HG03460 (cell line): Measurements from ENCODE around the gene NUP153.

Experiments
- ATAC-seq: cut with Tn5 transposase; IDR thresholded peaks from one replicate; pipeline ENCODE4 v1.9.1; 2021; ENCODE audit not compliant: unreplicated experiment

Gene NUP153

DNA sequence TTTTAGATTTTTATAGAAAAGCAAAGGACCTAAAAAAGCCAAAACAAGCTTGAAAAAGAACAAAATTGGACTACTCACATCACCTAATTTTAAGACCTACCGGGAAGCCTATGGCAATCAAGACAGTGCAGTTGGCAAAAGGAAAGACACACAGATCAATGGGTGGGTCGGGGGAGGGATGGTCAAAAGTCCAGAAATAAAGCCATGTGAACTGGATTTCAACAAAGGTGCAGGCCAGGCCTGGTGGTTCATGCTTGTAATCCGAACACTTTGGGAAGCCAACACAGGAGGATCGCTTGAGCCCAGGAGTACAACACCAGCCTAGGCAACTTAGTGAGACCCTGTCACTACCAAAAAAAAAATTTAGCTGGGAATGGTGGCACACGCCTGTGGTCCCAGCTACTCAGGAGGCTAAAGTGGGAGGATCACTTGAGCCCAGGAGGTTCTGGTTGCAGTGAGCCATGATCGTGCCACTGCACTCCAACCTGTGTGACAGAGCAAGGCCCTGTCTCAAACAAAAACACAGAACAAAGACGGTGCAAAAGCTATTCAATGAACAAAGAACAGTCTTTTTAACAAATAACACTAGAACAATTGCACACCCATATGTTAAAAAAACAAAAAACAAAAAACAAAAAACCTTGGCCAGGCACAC lies 34.5 kb downstream of the NUP153 start:
- no peak for ATAC-seq

DNA sequence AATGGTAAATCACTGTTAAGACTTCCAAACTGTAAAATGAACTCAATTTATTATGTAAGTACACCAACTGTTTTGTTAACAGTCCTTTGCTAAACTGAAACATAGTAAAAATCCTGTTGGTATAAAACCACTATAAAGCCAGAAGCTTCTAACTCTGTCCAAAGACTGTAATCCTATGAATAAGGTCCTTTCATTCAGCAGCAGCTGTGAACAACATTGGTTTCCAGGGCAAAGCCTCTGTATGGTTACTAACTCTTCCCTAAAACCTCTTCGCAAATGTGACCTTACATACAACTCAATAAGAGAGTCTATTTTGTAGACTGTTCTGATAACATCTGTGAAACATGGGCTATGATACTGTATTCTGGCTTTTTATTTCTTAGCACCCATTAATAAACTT lies 40.1 kb downstream of the NUP153 start:
- ATAC-seq, result no peak

DNA sequence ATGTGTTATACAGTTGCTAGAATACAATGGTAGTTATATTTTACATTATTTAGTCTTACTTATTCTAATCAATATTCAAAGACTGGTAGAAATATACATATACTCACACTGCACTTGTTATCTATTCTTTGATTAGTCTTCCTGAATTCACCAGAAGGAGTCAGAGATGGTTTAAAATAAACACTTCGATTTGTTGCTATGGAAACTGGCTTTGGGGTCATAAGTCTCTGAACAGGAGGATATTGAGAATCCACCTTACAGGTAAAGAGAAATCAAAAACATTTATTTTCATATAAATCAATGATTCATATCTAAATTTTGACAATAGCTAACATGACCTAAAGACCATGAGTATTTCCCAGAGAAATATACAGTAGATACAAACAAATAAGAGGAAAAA lies 41.6 kb downstream of the NUP153 start:
- no peak for ATAC-seq

DNA sequence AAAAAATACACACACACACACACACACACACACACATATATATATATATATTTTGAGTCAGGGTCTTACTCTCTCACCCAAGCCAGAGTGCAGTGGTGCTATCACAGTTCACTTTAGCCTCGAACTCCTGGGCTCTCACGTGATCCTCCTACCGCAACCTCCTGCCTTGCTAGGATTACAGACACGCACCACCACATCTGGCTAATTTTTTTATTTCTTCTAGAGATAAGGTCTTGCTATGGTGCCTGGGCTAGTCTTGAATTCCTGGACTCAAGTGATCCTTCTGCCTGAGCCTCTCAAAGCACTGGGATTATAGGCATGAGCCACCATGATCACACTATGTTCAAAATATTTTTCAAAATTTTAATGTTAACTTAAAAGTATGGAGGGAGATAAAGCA lies 43.5 kb downstream of the NUP153 start:
- no peak for ATAC-seq

DNA sequence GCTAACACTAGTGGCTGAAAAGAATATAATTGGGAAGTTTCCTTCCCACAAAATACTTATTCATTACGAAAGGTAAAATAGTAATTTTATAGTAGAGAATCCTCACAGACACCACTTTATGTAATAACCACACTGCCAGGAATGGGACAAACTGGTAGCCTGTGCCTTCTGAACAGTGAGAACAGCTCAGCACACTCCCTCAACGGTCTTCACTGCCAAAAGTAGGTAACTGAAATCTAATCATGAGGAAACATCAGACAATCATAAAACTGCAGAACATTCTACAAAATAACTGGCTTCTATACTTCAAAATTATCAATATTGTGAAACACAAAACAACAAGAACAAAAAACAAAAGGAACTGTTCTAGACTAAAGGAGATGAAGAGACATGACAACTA lies 44.1 kb downstream of the NUP153 start:
- no peak for ATAC-seq

DNA sequence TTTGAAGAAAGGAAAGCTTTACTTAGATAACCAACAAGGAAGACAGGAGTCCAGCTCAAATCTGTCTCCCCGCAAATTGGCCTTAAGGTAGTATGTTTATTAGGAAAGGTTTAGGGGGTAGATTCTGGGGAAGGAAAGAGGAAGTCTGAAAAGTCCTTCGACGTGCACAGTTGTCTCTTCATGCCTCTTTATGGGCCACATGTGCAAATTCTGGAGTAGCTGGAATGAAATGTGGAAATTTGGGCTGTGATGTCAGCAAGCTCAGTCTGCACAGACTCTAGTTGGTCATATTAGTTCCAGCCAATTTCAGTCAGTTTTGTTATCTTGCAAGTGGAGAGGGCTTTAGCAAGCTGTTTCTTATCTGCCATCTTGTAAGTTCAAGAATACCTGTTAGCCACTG lies 50.1 kb downstream of the NUP153 start:
- no peak for ATAC-seq

DNA sequence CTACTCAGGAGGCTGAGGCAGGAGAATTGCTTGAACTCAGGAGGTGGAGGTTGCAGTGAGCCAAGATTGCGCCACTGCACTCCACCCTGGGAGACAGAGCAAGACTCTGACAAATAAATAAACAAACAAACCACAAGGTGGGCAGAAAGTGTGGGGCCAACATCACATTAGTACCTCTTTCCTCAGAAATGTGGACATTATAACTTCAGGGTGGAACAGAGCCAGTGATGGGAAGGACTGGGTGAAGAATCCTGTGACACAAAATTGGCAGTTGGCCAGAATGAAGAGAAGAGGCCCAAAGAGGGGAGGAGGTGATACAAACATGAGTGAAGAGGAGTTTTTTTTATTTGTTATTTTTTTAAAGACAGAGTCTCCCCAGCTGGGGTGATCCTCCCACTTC lies 50.6 kb downstream of the NUP153 start:
- ATAC-seq, result no peak

DNA sequence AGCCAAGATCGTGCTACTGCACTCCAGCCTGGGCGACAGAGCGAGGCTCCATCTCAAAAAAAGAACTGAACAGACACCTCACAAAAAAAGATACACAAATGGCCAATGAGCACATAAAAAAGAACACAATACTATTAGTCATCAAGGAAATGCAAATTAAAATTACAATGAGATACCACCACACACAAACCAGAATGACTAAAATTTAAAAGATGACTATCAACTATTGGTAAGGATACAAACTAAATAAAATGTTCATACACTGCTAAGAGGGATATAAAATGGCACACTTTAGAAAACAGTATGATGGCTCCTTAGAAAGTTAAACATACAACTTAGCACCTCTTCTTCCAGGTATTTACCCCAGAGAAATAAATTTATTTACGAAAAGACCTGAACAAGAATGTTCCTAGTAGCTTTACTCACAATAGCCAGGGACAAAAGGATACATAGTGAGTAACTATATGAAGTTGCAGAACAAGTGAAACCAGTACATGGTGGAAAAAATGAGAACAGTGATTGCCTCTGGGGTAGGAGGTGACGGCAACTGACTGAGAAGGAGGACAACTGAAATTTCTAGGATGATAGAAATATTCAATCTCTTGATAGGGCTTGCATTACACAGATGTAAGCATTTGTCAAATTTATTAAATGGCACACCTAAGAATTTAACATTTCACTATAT lies 53.4 kb downstream of the NUP153 start:
- ATAC-seq, result no peak

DNA sequence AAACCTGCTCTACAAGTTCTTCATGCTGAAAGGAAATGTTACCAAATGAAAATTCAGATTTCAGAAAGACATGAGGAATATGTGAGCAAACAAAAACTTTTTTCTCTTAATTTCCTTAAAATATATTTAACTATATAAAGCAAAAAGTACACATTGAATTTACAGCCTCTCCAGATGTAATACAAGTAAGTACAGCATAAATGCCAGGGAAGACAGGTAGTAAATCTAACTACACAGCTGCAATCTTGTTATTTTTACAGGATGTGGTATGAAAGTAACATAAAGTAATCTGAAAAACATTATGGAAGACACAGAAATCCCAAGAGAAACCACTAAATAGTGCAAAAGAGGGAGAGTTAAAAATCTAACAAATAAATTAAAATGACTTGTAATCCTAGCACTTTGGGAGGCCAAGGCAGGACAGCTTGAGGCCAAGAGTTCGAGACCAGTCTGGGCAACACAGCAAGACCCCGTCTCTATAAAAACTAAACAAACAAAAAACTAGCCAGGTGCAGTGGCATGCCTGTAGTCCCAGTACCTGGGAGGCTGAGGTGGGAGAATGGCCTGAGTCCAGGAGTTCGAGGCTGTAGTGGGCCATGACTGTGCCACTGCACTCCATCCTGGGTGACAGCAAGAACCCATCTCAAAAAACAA lies 55.9 kb downstream of the NUP153 start:
- ATAC-seq, result no peak

DNA sequence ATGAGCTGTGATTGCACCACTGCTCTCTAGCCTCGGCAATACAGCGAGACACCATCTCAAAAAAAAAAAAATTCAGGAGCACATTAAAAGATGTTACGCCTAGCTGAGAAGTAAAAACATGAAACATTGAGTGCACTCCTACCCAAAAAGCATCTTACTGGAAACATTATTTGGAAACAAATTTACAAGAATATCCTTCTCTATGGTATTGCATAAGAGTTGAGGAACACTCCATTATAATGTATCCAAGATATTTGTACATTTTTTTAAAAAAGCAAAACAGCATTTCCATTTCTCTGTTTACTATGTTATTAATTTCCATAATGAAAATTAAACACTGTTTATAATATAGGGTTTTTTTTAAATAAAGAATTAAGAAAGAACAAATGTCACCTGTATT lies 58.0 kb downstream of the NUP153 start:
- ATAC-seq, result no peak

DNA sequence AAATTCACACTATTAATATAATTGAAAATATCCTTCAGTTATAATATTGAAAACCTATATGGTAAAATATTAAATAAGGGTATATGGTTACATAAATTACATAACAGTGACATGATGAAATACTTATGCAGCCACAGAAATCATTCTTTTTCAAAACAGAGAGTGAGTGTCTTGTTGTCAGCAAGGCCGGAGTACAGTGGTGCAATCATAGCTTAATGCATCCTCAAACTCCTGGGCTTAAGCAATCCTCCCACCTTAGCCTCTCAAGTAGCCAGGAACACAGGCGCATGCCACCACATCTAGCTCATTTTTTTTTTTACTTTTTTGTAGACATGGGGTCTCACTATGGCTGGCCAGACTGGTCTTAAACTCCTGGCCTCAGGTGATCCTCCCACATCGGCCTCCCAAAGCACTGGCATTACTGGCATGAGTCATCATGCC lies 66.2 kb downstream of the NUP153 start:
- no peak for ATAC-seq

DNA sequence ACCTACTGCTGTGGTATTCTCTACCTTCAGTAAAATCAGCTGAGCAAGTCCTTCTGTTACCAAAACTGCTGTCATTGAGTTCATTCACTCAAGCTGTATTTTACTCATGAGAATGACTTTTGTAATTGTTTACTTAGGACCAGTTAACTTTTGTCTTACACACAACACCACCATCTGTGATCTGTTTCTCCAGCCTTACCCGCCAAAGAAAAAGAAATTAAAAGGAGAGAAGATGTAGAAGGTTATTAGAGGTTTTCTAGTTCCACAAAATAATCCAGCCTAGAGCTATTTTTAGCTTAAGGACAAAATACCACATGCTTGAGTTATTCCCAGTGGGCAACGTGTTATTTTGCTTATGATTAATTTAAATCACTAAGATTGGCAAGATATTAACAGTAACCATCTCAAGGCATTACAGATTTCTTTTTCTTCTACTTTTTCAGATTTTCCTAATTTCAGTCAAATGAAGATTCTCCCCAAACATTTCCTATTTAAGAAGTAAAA lies 68.5 kb downstream of the NUP153 start:
- no peak for ATAC-seq

DNA sequence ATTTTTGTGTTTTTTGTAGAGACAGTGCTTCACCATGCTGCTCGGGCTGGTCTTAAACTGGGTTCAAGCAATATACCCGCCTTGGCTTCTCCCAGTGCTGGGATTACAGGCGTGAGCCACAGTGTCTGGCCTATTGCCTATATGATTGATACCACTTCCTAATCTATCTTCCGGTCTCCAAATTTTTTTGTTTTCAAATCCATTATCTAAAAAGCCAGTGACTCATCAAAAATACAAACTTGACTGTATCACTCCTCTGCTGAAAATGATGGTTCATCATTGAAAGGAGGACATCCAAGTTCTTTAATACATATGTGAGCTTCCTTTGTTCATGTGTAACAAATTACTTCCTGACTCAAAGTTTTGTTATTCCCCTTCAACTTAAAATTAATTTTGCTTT lies 71.2 kb downstream of the NUP153 start:
- ATAC-seq, result no peak

DNA sequence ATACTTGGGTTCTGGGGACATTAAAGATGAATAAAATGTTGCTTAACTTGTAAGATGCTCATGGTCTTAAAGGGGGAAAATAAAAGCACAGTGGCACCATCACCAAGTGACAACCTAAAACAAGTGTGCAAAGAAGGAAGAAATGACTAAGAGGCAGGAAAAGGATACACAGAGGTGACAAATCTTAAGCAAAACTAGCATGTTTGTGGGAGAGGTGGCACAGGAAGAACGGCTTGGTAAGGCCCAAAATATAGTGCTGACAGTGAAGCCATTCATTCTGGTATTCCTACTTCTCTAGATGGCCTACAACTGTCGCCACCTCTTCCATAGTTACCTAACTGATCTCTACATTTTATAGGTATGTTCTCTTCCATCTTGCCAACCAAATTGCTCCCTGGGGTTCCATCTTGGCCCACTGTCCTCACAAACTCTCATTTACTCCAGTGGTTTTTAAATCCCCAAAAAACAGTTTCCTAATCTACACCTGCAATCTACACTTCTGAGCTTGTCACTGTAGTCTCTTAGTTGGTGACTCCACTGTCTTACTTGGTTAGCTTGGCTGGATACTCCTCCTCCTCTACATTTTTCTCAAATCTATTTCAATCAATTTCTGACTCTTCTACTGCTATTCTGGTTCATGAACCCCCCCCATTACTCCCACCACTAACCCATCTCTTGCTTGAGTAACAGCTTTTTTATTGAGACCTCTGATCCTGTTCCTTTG lies 73.1 kb downstream of the NUP153 start:
- no peak for ATAC-seq

DNA sequence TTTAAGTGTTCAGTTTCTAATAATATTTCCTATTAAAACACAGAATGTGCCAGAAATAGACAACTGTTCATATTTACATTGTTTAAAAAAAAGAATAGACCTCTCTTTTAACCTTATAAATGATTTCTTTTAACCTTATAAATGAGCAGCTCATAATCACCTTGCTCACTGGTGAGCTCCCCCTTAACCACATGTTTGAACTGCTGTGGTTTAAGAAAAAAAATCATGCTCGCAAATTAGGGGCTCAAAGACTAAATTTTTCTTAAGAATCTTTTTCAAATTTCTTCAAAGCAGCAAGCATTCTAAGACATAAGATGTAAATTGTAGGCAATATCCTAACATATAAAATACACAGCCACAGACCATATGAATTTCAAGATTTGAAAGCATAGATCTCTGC lies 73.8 kb downstream of the NUP153 start:
- ATAC-seq, result no peak

DNA sequence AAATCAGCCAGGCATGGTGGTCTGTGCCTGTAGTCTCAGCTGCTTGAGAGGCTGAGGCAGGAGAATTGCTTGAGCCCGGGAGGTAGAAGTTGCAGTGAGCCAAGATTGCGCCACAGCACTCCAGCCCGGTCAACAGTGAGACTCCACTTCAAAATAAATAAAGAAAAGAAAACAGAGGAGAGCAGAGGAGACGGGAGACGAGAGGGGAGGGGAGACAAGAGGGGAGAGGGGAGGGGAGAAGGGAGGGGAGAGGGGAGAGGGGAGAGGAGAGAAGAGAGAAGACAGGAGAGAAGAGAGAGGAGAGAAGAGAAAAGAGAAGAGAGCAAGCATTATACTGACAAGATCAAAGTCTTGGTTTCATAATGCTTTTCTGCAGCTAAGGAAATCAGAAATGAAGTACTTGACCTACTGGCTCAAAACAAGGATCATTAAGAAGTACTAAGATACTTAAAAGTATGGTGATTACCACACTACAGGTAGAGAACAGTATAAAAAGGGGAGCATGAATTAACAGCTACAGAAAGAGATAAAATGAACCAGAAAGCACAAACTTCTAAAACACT lies 76.1 kb downstream of the NUP153 start:
- no peak for ATAC-seq

DNA sequence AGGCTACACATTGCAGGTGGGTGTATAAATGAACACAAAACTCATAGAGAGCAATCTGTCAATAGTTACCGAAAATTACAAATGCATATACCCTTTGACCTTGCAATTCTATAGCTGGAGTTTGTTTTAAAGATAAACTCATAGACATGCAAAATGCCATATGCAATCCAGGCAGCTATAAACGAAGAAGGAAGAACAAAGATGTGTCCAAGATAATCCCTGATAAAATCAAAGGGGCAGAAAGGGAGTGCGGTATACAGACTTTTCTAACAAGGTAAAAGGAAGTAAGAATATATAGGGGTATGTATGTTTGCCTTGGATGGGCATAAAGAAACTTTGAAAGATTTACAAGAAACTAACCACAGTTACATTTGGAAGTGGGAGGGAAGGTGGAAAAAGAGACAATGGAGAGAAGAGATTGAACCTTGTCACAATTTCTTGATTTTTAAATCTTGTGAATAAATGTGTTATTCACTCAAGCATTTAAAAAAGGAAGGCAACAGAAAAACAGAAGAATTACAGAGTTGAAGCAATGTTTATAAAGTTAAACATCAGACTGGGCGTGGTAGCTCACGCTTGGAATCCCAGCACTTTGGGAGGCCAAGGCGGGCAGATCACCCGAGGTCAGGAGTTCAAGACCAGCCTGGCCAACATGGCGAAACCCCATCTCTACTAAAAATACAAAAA lies 76.8 kb downstream of the NUP153 start:
- ATAC-seq, result no peak

DNA sequence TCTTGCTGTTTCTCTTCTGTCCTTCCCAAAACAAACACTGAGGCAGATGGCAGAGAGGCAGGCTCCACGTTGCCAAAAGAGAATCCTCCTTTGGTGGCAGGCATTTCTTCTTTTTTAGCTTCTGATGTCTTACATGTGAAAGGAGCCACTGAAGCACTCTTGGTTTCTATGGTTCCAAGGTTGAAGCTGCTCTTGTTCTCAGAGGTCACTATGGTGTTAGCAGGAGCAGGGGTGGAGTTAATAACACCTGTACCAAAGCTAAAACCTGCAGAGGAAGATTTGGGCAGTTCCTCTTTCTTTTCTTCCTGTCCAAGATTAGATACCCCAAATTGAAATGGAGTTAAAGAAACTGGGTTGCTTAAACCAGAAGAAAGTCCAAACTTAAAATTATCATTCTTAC lies 77.9 kb downstream of the NUP153 start:
- ATAC-seq, result peak; percentile 65

DNA sequence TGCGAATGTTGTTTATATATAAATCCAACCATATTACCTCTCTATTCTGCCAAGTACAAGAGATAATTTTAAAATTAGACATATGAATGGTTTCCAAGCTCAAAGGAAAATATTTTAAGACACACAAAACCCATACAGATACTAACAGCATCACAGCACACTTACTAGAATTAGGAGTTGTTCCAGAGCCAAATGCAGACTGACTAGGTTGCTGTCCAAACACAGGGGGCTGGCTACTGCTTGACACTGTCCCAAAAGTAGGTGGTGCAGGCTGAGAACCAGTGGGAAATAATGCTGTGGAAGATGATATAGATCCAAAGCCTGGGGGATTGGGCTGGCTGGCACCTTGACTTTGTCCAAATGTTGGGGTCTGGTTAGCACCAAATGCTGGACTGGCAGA lies 82.3 kb downstream of the NUP153 start:
- no peak for ATAC-seq

DNA sequence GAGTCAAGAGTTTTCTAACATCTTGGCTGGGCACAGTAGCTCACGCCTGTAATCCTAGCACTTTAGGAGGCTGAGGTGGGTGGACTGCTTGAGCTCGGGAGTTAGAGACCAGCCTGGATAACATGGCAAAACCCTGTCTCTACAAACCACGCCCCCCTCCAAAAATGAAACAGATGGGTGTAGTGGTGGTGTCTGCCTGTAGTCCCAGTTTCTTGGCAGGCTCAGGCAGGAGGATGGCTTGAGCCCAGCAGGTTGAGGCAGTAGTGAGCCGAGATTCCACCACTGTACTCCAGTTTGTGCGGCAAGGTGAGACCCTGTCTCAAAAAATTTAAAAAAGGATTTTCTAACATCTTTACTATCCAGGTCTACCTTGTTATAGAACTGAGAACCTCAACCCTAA lies 84.6 kb downstream of the NUP153 start:
- ATAC-seq, result no peak

DNA sequence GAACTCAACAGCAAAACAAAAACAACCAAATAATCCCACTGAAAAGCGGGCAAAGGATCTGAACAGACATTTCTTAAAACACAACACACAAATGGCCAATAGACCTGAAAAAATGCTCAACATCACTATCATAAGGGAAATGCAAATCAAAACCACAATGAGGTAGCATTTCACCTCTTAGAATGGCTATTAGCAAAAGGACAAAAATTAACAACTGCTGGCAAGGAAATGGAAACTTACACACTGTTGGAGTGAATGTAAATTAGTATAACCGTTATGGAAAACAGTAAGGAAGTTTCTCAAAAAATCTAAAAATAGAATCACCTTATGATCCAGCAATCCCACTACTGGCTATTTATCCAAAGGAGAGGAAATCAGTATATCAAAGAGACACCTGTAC lies 85.7 kb downstream of the NUP153 start:
- ATAC-seq, result peak; percentile 85
